Activated B cell treated with CpG ODN at 0.5 μM for 24 hours (primary cell): ENCODE measurements around the gene SNAI1. TPM values are rescaled to one million over a fixed set of nuclear protein-coding genes. Genes with fewer than 3 reads are reported as not detected.

ENCODE experiments used
- ATAC-seq: fragments of 200-7000 bp; cut with Tn5 transposase; one replicate; pipeline ENCODE4 v1.10.0; 2021; ENCODE audit warnings: low read depth, mild to moderate bottlenecking, moderate library complexity
- CTCF ChIA-PET: fragments of 350-600 bp; sonication (Branson Sonifier 250); formaldehyde crosslinking; loops from one replicate; lab custom pipeline; 2021; ENCODE audit warnings: antibody characterized with exemption; lab: Charles Lee
- POLR2A ChIA-PET: fragments of 350-600 bp; sonication (Branson Sonifier 250); formaldehyde crosslinking; loops from one replicate; lab custom pipeline; 2021; ENCODE audit warnings: antibody characterized with exemption; lab: Charles Lee
- DNase-seq: peaks from one replicate; pipeline ENCODE4 v3.0.0; 2022
- H3K27ac Mint-ChIP-seq: one replicate; pipeline ENCODE4 v1.8.0; 2020; ENCODE audit warnings: mixed read lengths
- H3K27me3 Mint-ChIP-seq: one replicate; pipeline ENCODE4 v1.8.0; 2021; ENCODE audit warnings: mixed read lengths
- H3K36me3 Mint-ChIP-seq: one replicate; pipeline ENCODE4 v1.8.0; 2021; ENCODE audit warnings: low read depth, mixed read lengths
- H3K4me1 Mint-ChIP-seq: one replicate; pipeline ENCODE4 v1.8.0; 2021; ENCODE audit warnings: mixed read lengths
- H3K4me3 Mint-ChIP-seq: one replicate; pipeline ENCODE4 v1.8.0; 2020; ENCODE audit warnings: mild to moderate bottlenecking, mixed read lengths
- H3K9me3 Mint-ChIP-seq: one replicate; pipeline ENCODE4 v1.8.0; 2020; ENCODE audit warnings: mixed read lengths
- CTCF ChIP-seq: fragments of 200-600 bp; IDR thresholded peaks from one replicate; pipeline ENCODE4 v1.8.0; 2022; ENCODE audit warnings: antibody characterized with exemption, mild to moderate bottlenecking
- intact Hi-C: fragments of 100-400 bp; cut with micrococcal nuclease; formaldehyde crosslinking; loops from one replicate; pipeline ENCODE4 v1.15.1; 2024
- total RNA-seq: library from RNA; stranded (reverse); gene quantifications from 2 replicates; pipeline ENCODE4 v1.2.3, GENCODE V29; 2022

SNAI1 gene
- total RNA-seq, 1 donor from 2014 or later, result 0.67 TPM

- no peaks in the 10 kb centered on the region for H3K36me3 Mint-ChIP-seq
- no peak for TF ChIP-seq CTCF
- no peak for ATAC-seq
- no peak overlapping the region for H3K27ac Mint-ChIP-seq
- no peaks in the 10 kb centered on the region for H3K9me3 Mint-ChIP-seq
- ChIA-PET CTCF (interaction anchor here (1.2 kb wide), 1 partner anchor 59 kb away, joined by 3 read pairs; no protein-coding TSS in a partner anchor), POLR2A (no interaction called here)
- no peak overlapping the region for H3K4me3 Mint-ChIP-seq
- intact Hi-C loops, result no loop called here
- no peaks in the 10 kb centered on the region for H3K27me3 Mint-ChIP-seq
- no peak for DNase-seq
- H3K4me1 Mint-ChIP-seq, result peaks cover 15% of the 10 kb centered on the region
Observed at GRCh38 chr20:50038169-50038568, 55.4 kb downstream of the SNAI1 start.

Other genes with a start within 250 kb of the SNAI1 start
- gene SLC9A8, start 170.2 kb upstream of the SNAI1 start, total RNA-seq, result 49.2 and 65.7 TPM in 2 replicates
- gene SPATA2, start 67.5 kb upstream of the SNAI1 start, total RNA-seq, result 9.1 and 9.4 TPM in 2 replicates
- gene RNF114, start 46.6 kb upstream of the SNAI1 start, total RNA-seq, result 56.5 and 56.6 TPM in 2 replicates
- gene UBE2V1, start 130.2 kb downstream of the SNAI1 start, total RNA-seq, result 147 and 166 TPM in 2 replicates
- gene PEDS1, start 170.7 kb downstream of the SNAI1 start, total RNA-seq, result 9.8 and 9.9 TPM in 2 replicates
- gene CEBPB, start 207.8 kb downstream of the SNAI1 start, total RNA-seq, result 22.2 and 23.5 TPM in 2 replicates